ENCODE results near the gene ADAMTS13.
"Not testable (repeated sequence)": the region's sequence is repeated elsewhere in the genome, so short reads cannot be mapped to it uniquely, and the experiment has no call there.

Gene ADAMTS13

GRCh38 chr9:133392308-133392707 is 29.9 kb upstream of the ADAMTS13 start:
- not testable (repeated sequence) for DNase-seq (ENCODE audit: low read depth)

GRCh38 chr9:133393399-133393798 is 28.8 kb upstream of the ADAMTS13 start:
- no peak for DNase-seq (ENCODE audit: low read depth)

DNA sequence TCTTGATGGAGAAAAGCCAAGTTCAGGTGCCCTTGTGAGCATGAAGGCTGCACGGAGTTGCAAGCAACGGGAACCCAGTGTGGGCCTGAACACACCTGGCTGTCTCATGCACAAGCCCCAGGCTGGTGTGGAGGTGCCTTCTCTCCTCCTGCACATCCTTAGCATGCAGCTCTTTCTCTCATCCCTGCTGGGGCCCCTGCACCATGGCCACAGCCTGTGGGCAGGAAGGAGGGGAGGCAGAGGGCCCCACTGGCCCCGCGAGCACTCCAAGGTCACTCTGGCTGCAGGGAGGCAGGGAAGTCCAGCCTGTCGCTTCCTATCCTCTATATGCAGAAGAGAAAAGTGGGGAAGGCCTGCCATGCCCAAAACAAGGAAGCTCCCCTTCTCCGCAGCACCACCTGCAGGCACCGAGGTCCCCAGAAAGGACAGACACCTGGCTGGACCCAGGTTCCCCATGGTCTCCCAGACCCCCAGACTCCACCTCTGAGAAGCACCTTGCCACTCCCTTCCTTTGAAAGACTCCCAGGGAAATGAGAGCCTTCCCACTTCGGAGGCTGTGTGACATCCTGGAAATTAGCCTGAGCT is 27.4 kb upstream of the ADAMTS13 start:
- no peak for DNase-seq (ENCODE audit: low read depth)

GRCh38 chr9:133396952-133397351 is 25.2 kb upstream of the ADAMTS13 start:
- DNase-seq (ENCODE audit: low read depth) = no peak

GRCh38 chr9:133397370-133397769 is 24.8 kb upstream of the ADAMTS13 start:
- DNase-seq (ENCODE audit: low read depth) = no peak

- no peak for DNase-seq (ENCODE audit: low read depth)
Observed at GRCh38 chr9:133397895-133398294, 24.3 kb upstream of the ADAMTS13 start.

DNA sequence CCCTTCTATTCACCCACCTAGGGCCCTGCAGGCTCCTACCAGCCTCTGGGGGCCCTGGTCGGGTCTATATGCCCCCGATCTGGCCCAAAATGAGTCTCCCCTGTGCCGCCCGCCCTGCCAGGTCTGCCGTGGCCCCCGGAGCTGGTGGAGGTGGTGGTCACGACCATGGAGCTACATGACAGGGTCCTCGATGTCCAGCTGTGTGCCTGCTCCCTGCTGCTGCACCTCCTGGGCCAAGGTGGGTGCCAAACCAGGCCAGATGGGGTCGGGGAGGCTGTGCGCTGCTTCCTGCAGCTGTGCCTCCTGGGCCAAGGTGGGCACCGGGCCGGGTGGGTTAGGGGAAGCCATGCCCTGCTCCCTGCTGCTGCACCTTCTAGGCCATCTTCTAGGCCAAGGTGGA is 21.9 kb upstream of the ADAMTS13 start:
- DNase-seq (ENCODE audit: low read depth) = no peak

GRCh38 chr9:133401588-133401987 is 20.6 kb upstream of the ADAMTS13 start:
- DNase-seq (ENCODE audit: low read depth) = no peak

DNA sequence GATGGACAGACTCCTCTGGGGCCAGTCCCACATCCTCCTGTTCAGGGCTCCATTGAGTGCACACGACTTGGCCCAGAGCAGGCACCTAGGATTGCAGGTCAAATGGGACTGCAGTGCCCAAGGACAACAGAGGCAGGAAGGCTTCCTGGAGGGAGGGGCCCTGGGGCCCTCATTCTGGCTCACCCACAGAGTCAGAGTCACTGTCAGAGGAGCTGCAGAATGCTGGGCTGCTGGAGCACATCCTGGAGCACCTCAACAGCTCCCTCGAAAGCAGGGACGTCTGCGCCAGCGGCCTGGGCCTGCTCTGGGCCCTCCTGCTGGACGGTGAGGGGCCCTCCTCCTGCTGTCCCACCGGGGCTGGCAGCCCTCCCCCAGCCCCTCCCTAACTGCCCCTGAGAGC is 19.5 kb upstream of the ADAMTS13 start:
- no peak for DNase-seq (ENCODE audit: low read depth)

GRCh38 chr9:133403766-133404453 is 18.3 kb upstream of the ADAMTS13 start:
- DNase-seq (ENCODE audit: low read depth) = peak; percentile 7

GRCh38 chr9:133404454-133405002 is 17.6 kb upstream of the ADAMTS13 start:
- no peak for DNase-seq (ENCODE audit: low read depth)

GRCh38 chr9:133405508-133406438 is 16.4 kb upstream of the ADAMTS13 start:
- DNase-seq (ENCODE audit: low read depth) = peak; percentile 45

DNA sequence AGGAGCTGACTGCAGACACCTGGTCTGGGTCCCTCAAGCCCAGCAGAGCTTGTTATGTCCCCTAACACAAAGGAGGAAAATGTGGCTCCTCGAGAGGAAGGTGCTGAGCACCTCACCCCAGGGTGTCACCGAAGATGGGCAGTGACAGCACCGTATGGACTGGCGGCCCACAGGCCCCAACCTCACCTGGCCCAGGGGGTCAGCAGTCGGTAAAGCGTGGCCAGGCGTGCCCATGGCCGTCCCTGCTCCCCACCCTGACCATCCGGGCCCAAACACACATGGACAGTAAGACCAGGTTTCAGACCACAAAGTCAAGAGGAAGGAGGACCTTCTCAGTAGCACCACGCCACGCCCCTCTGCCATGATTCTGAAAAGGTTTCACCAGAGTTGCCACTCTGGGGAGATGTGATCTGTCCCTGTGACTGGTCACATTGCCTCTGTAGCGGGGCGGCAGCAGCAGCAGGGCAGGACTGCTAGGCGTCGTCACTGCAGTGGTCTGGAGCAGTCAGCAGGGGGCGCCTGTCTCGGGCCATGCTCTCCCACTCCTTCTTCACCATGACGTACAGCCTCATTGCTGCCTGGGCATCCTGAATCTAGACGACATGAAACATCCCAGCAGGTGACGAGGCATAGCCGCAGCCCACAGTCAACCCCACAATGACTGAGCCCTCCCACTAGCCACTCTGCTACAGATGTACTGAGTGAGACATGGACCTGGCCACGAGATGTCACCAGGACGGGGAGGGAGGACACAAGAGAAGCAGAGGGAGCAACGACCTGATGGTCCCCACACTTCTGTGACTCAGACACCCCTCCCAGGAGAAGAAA is 15.5 kb upstream of the ADAMTS13 start:
- peak; percentile 73 for DNase-seq (ENCODE audit: low read depth)

DNA sequence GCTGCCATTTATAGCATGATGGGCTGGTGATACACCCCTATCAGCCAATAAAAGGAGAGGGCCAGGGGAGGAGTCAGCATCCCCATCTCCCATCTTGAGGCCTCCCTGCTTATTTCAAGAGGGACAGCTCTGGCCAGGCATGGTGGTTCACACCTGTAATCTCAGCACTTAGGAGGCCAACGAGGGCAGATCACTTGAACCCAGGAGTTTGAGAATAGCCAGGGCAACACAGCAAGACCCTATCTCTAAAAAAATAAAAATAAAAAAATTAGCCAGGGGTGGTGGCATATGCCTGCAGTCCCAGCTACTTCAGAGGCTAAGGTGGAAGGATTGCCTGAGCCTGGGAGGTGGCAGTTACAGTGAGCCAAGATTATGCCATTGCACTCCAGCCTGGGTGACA is 14.1 kb upstream of the ADAMTS13 start:
- DNase-seq (ENCODE audit: low read depth) = no peak

- no peak for DNase-seq (ENCODE audit: low read depth)
Observed at GRCh38 chr9:133415170-133415569, 7.0 kb upstream of the ADAMTS13 start.

GRCh38 chr9:133417541-133418461 is 4.4 kb upstream of the ADAMTS13 start, which contains the start of gene REXO4:
Gene REXO4, minus strand, starts transcription at chr9:133418010. Its CDS starts 166 bp downstream, at chr9:133417844.
- DNase-seq (ENCODE audit: low read depth) = peak; percentile 87

DNA sequence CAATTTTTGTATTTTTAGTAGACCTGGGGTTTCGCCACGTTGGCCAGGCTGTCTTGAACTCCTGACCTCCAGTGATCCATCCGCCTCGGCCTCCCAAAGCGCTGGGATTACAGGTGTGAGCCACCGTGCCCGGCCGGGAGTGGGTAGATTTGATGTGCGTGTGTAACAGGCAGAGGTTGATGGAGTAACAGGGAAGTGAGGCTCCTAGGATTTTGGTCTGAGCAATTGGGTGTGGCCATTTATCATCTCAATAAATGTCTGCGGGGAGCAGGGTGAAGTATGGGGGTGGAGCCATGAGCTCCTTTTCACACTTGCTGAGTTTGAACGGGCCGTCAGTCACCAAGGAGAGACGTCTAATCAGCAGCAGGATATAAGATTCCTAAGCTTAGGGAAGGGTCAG is 3.2 kb upstream of the ADAMTS13 start:
- DNase-seq (ENCODE audit: low read depth) = no peak

DNA sequence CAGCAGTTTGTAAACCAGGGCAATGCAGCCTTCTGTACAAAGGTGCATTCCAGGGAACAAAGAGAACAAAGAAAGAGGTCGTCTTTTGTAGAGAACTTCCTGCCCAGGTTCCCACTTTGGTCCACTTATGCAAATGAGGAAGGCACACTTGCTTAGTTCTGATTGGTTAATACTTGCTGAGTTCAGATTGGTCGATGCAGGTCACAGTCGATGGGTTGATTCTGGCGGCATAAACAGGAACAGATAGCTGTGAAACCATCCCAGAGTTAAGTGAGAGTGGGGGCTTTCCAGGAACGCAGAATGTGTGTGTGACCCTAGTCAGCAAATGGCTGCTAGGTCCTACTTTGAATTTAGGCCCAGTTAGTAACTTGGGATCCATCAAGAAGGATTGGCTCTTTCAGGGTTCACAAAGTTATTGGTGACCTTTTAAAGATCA is 1.8 kb upstream of the ADAMTS13 start:
- no peak for DNase-seq (ENCODE audit: low read depth)

DNA sequence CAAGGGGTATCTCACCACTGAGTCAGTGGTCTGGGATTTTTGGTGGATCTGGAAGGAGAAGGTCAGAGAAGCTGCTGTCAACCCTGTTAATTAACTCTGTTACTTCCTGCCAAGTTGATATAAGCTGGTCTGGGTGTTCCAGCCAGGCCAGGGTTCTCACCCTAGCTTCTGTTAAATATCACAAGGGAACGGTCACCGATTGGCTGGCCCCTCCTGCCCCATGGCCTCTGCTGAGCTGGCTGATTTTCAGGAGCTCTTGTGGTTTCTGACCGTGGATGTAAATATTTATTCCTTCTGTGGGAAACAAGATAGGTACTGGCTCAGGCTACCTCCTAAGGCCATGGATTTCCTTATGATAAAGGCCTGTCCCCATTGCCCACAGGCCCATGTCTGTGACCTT is 1.0 kb downstream of the ADAMTS13 start:
- DNase-seq (ENCODE audit: low read depth) = peak; percentile 69

GRCh38 chr9:133424187-133424586 is 2.0 kb downstream of the ADAMTS13 start:
- DNase-seq (ENCODE audit: low read depth) = no peak
